Epithelial cell of proximal tubule (primary cell): Measurements from ENCODE around the gene TTC16. TPM values are rescaled to one million over a fixed set of nuclear protein-coding genes. Genes with fewer than 3 reads are reported as not detected.

Experiments
- DNase-seq: peaks from one replicate; pipeline ENCODE4 v3.0.0-alpha.2; 2011; ENCODE audit warnings: low read depth
- H3K4me3 ChIP-seq: 2 replicates; pipeline ENCODE4 v1.5.1; 2011; ENCODE audit warnings: low read depth, mild to moderate bottlenecking, low read length
- CTCF ChIP-seq: conservative IDR thresholded peaks from 2 replicates; pipeline ENCODE4 v1.5.1; 2012; ENCODE audit warnings: low read depth, mild to moderate bottlenecking, low read length
- total RNA-seq: library from RNA; depleted of rRNA; stranded (reverse); fragments of >200 nt; gene quantifications from 2 replicates; pipeline ENCODE4 v1.2.3, GENCODE V29; 2015

The TTC16 gene
- total RNA-seq, 1 donor from 2014 or later, result not detected

- TF ChIP-seq CTCF, result no peak
- DNase-seq, result no peak
- no peak overlapping the region for H3K4me3 ChIP-seq
Measured at GRCh38 chr9:127739614-127740330, 23.9 kb downstream of the TTC16 start.

- DNase-seq, result no peak
- H3K4me3 ChIP-seq, result peak overlapping the region; percentile 37
- TF ChIP-seq CTCF, result no peak
Measured at GRCh38 chr9:127741831-127742434, 26.1 kb downstream of the TTC16 start.

- peak overlapping the region; percentile 37 for H3K4me3 ChIP-seq
- TF ChIP-seq CTCF, result no peak
- no peak for DNase-seq
Measured at GRCh38 chr9:127742435-127743088, 26.7 kb downstream of the TTC16 start.

- no peak overlapping the region for H3K4me3 ChIP-seq
- no peak for TF ChIP-seq CTCF
- no peak for DNase-seq
Measured at GRCh38 chr9:127744398-127745110, 28.7 kb downstream of the TTC16 start.

- peak; percentile 12 for TF ChIP-seq CTCF
- H3K4me3 ChIP-seq, result no peak overlapping the region
- DNase-seq, result no peak
Measured at GRCh38 chr9:127746959-127747569, 31.2 kb downstream of the TTC16 start.

- no peak for TF ChIP-seq CTCF
- no peak overlapping the region for H3K4me3 ChIP-seq
- DNase-seq, result no peak
Measured at GRCh38 chr9:127749090-127749787, 33.4 kb downstream of the TTC16 start.
